GM18498 (cell line): ENCODE measurements around the gene PSMA4.
"Not testable (repeated sequence)": the region's sequence is repeated elsewhere in the genome, so short reads cannot be mapped to it uniquely, and the experiment has no call there.

Source experiments
- ATAC-seq: cut with Tn5 transposase; IDR thresholded peaks from one replicate; pipeline ENCODE4 v1.9.1; 2021; ENCODE audit warnings: mild to moderate bottlenecking, moderate library complexity; ENCODE audit not compliant: unreplicated experiment

PSMA4 gene

GRCh38 chr15:78540141-78540870, at the start of gene PSMA4:
TSS of gene PSMA4 (plus strand) at chr15:78540444. CDS start at chr15:78541928, 1,484 bp downstream.
- ATAC-seq, result peak; percentile 79

- no peak for ATAC-seq
Observed at GRCh38 chr15:78492872-78493271, 47.4 kb upstream of the PSMA4 start.

- no peak for ATAC-seq
Observed at GRCh38 chr15:78501857-78502256, 38.4 kb upstream of the PSMA4 start.

- no peak for ATAC-seq
Observed at GRCh38 chr15:78502641-78503040, 37.6 kb upstream of the PSMA4 start.

- ATAC-seq, result peak; percentile 86
Observed at GRCh38 chr15:78506971-78507830, 33.0 kb upstream of the PSMA4 start, which contains the start of gene HYKK. TSS of gene HYKK (plus strand) at chr15:78507577. CDS start at chr15:78513089, 5,512 bp downstream.

- no peak for ATAC-seq
Observed at GRCh38 chr15:78507831-78508160, 32.4 kb upstream of the PSMA4 start.

- no peak for ATAC-seq
Observed at GRCh38 chr15:78508272-78508671, 32.0 kb upstream of the PSMA4 start.

GRCh38 chr15:78509726-78510312, 30.4 kb upstream of the PSMA4 start:
- no peak for ATAC-seq

GRCh38 chr15:78520035-78520434, 20.2 kb upstream of the PSMA4 start:
- ATAC-seq, result not testable (repeated sequence)

GRCh38 chr15:78524230-78524629, 16.0 kb upstream of the PSMA4 start:
- ATAC-seq, result no peak

- ATAC-seq, result no peak
Observed at GRCh38 chr15:78527325-78527724, 12.9 kb upstream of the PSMA4 start.

- no peak for ATAC-seq
Observed at GRCh38 chr15:78533331-78533730, 6.9 kb upstream of the PSMA4 start.

GRCh38 chr15:78536134-78536533, 4.1 kb upstream of the PSMA4 start:
- ATAC-seq, result no peak

GRCh38 chr15:78537266-78537905, 2.9 kb upstream of the PSMA4 start:
- no peak for ATAC-seq

- ATAC-seq, result no peak
Observed at GRCh38 chr15:78538358-78538757, 1.9 kb upstream of the PSMA4 start.

- peak; percentile 7 for ATAC-seq
Observed at GRCh38 chr15:78539464-78540140, 642 bp upstream of the PSMA4 start.

GRCh38 chr15:78540871-78541743, 863 bp downstream of the PSMA4 start:
- ATAC-seq, result no peak

GRCh38 chr15:78541744-78542034, 1.4 kb downstream of the PSMA4 start:
- ATAC-seq, result no peak

GRCh38 chr15:78542647-78543046, 2.4 kb downstream of the PSMA4 start:
- ATAC-seq, result no peak

- no peak for ATAC-seq
Observed at GRCh38 chr15:78550194-78550593, 9.9 kb downstream of the PSMA4 start.
